GM23338 (cell line): ENCODE results near the gene CPLX1. TPM values are rescaled to one million over a fixed set of nuclear protein-coding genes. Genes with fewer than 3 reads are reported as not detected.

Source experiments
- ATAC-seq: fragments of 200-7000 bp; cut with Tn5 transposase; 3 replicates; pipeline ENCODE4 v1.9.1; 2020
- DNase-seq: peaks from one replicate; pipeline ENCODE4 v3.0.0-alpha.2; 2015; ENCODE audit warnings: low spot score
- H2AFZ ChIP-seq: fragments of 200-600 bp; sonication (generic); 2 replicates; pipeline ENCODE4 v1.8.0; 2016; ENCODE audit warnings: antibody characterized with exemption, mild to moderate bottlenecking, moderate library complexity
- H3F3A ChIP-seq: fragments of 200-600 bp; sonication (generic); replicated peaks from 2 replicates; pipeline ENCODE4 v1.8.0; 2017; ENCODE audit warnings: antibody characterized with exemption, mixed run types, low read depth
- H3K27ac ChIP-seq: fragments of 200-600 bp; sonication (generic); 2 replicates; pipeline ENCODE4 v1.6.1; 2016; ENCODE audit warnings: low read depth
- H3K27me3 ChIP-seq: fragments of 200-600 bp; sonication (generic); 2 replicates; pipeline ENCODE4 v1.8.0; 2016; ENCODE audit warnings: mild to moderate bottlenecking, mixed run types, moderate library complexity; ENCODE audit not compliant: insufficient read depth
- H3K36me3 ChIP-seq: fragments of 200-600 bp; sonication (generic); 2 replicates; pipeline ENCODE4 v1.8.0; 2016; ENCODE audit warnings: mild to moderate bottlenecking; ENCODE audit not compliant: insufficient read depth
- H3K4me1 ChIP-seq: fragments of 200-600 bp; sonication (generic); 2 replicates; pipeline ENCODE4 v1.8.0; 2016; ENCODE audit warnings: mild to moderate bottlenecking, moderate library complexity; ENCODE audit not compliant: insufficient read depth
- H3K4me2 ChIP-seq: fragments of 200-600 bp; sonication (generic); 2 replicates; pipeline ENCODE4 v1.7.1; 2017; ENCODE audit warnings: mixed run types
- H3K4me3 ChIP-seq: fragments of 200-600 bp; sonication (generic); 2 replicates; pipeline ENCODE4 v1.6.1; 2016; ENCODE audit warnings: mixed run types
- H3K79me2 ChIP-seq: fragments of 200-600 bp; sonication (generic); replicated peaks from 2 replicates; pipeline ENCODE4 v1.8.0; 2017; ENCODE audit warnings: mild to moderate bottlenecking; ENCODE audit not compliant: insufficient read depth
- H3K9me2 ChIP-seq: fragments of 200-600 bp; sonication (generic); 2 replicates; pipeline ENCODE4 v1.8.0; 2017; ENCODE audit not compliant: insufficient read depth
- H4K20me1 ChIP-seq: fragments of 200-600 bp; sonication (generic); replicated peaks from 2 replicates; pipeline ENCODE4 v1.8.0; 2017; ENCODE audit warnings: mild to moderate bottlenecking; ENCODE audit not compliant: insufficient read depth
- H3K27ac Mint-ChIP-seq: 2 replicates; pipeline ENCODE4 v1.8.0; 2020; ENCODE audit warnings: inconsistent platforms, mild to moderate bottlenecking, moderate library complexity, mixed read lengths
- H3K27me3 Mint-ChIP-seq: 3 replicates; pipeline ENCODE4 v1.8.0; 2022; ENCODE audit warnings: low read depth, mild to moderate bottlenecking, moderate library complexity, mixed read lengths, inconsistent platforms; ENCODE audit not compliant: insufficient read depth, poor library complexity
- H3K36me3 Mint-ChIP-seq: 3 replicates; pipeline ENCODE4 v1.8.0; 2021; ENCODE audit warnings: low read depth, mild to moderate bottlenecking, inconsistent platforms, moderate library complexity, mixed read lengths
- H3K4me1 Mint-ChIP-seq: 3 replicates; pipeline ENCODE4 v1.8.0; 2020; ENCODE audit warnings: mild to moderate bottlenecking, inconsistent platforms, mixed read lengths
- H3K4me3 Mint-ChIP-seq: 3 replicates; pipeline ENCODE4 v1.8.0; 2021; ENCODE audit warnings: moderate library complexity, mild to moderate bottlenecking, inconsistent platforms, mixed read lengths
- H3K9me3 Mint-ChIP-seq: 3 replicates; pipeline ENCODE4 v1.8.0; 2020; ENCODE audit warnings: moderate library complexity, mild to moderate bottlenecking, inconsistent platforms, mixed read lengths
- CREB1 ChIP-seq: fragments of 250-450 bp; sonication (Bioruptor Pico); IDR thresholded peaks from 2 replicates; pipeline ENCODE4 v1.5.0; 2020; ENCODE audit warnings: low read depth, mild to moderate bottlenecking, moderate library complexity
- EZH2 ChIP-seq: fragments of 200-600 bp; sonication (generic); IDR thresholded peaks from one replicate; pipeline ENCODE4 v1.8.0; 2017; ENCODE audit warnings: antibody characterized with exemption, mild to moderate bottlenecking, low read depth; ENCODE audit not compliant: unreplicated experiment
- NANOG ChIP-seq: IDR thresholded peaks from 2 replicates; pipeline ENCODE4 v1.6.1; 2016; ENCODE audit warnings: antibody characterized with exemption, borderline replicate concordance
- POLR2AphosphoS5 ChIP-seq: IDR thresholded peaks from 2 replicates; pipeline ENCODE4 v1.6.1; 2016; ENCODE audit warnings: antibody characterized with exemption, low read depth
- STAT1 ChIP-seq: IDR thresholded peaks from one replicate; pipeline ENCODE4 v1.6.1; 2016; ENCODE audit warnings: antibody characterized with exemption; ENCODE audit not compliant: unreplicated experiment
- ZNF114 ChIP-seq: fragments of 250-450 bp; sonication (Bioruptor Pico); IDR thresholded peaks from 2 replicates; pipeline ENCODE4 v1.5.0; 2020; ENCODE audit warnings: mild to moderate bottlenecking, moderate library complexity
- ZNF331 ChIP-seq: fragments of 250-450 bp; sonication (Bioruptor Pico); IDR thresholded peaks from 2 replicates; pipeline ENCODE4 v1.5.0; 2020; ENCODE audit warnings: low read depth, mild to moderate bottlenecking, moderate library complexity
- polyA plus RNA-seq: library from polyadenylated mRNA; unstranded; fragments of >200 nt; fragmentation: Nextera tagmentation; extraction: Ambion mirVana; gene quantifications from 2 replicates; pipeline ENCODE4 v1.2.1, GENCODE V29; 2016
- total RNA-seq: library from RNA; depleted of rRNA; stranded (reverse); fragments of >200 nt; shearing (Covaris generic); gene quantifications from 2 replicates; pipeline ENCODE4 v1.2.3, GENCODE V29; 2014
- TF ChIP-seq, protein P1 (sequence below): fragments of 250-450 bp; sonication (Bioruptor Pico); IDR thresholded peaks from 2 replicates; pipeline ENCODE4 v1.5.0; 2020; ENCODE audit warnings: mild to moderate bottlenecking, moderate library complexity
- TF ChIP-seq, protein P2 (sequence below), 2 experiments: fragments of 200-600 bp in 1 of 2; sonication (generic) in 1 of 2; conservative IDR thresholded peaks; 2 replicates each; pipeline versions ENCODE4 v1.5.1 to v1.6.1; 2016 to 2017; ENCODE audit warnings: antibody characterized with exemption in 2 of 2, low read depth in 2 of 2, mild to moderate bottlenecking in 2 of 2, moderate library complexity in 1 of 2

The CPLX1 gene
- total and polyA plus RNA-seq, 2 experiments from 2014 or later = 0.86 to 0.97 TPM

DNA sequence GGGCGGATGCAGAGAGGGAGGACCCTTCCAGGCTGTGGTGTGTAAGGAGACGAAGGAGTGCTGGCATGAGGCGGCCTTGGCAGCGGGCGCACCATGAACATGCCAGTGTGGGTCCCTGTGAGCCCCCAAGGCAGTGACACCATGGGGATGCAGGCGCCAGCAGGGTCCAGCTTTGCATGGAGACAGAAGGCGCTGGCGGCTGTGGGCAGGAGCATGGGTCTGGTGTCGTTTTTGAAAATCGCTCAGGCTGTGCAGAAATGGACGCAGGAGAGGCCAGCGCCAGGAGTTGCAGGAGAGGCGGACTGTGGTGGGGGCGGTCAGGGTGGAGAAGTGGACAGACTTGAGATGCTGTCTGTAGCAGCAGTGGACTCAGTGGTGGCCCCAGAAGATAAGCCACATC, 64.2 kb downstream of the CPLX1 start:
- Histone ChIP-seq H3K4me1 (0 out of 2 replicates have a peak, but pooled peaks cover 3% of the 10 kb centered on the region), H4K20me1 (peaks cover 16% of the 10 kb centered on the region), H3K4me3 (no peak overlapping the region), H3K79me2 (no peaks in the 10 kb centered on the region), H3K9me2 (no peaks in the 10 kb centered on the region), H3K4me2 (no peak overlapping the region), H3K36me3 (peaks cover 6% of the 10 kb centered on the region), H3K27me3 (no peaks in the 10 kb centered on the region), H3K27ac (no peak overlapping the region), H2AFZ (no peak overlapping the region), H3F3A (peaks cover 19% of the 10 kb centered on the region)
- Mint-ChIP-seq H3K9me3 (peaks cover 25% of the 10 kb centered on the region), H3K27ac (no peak overlapping the region), H3K36me3 (peaks cover 88% of the 10 kb centered on the region), H3K27me3 (peaks cover 17% of the 10 kb centered on the region), H3K4me1 (peaks cover 11% of the 10 kb centered on the region), H3K4me3 (no peak overlapping the region)
- TF ChIP-seq POLR2AphosphoS5 = no peak
- no peak for TF ChIP-seq CREB1 (CRISPR knock-in tag)
- TF ChIP-seq STAT1 = no peak
- TF ChIP-seq, protein P1, sequence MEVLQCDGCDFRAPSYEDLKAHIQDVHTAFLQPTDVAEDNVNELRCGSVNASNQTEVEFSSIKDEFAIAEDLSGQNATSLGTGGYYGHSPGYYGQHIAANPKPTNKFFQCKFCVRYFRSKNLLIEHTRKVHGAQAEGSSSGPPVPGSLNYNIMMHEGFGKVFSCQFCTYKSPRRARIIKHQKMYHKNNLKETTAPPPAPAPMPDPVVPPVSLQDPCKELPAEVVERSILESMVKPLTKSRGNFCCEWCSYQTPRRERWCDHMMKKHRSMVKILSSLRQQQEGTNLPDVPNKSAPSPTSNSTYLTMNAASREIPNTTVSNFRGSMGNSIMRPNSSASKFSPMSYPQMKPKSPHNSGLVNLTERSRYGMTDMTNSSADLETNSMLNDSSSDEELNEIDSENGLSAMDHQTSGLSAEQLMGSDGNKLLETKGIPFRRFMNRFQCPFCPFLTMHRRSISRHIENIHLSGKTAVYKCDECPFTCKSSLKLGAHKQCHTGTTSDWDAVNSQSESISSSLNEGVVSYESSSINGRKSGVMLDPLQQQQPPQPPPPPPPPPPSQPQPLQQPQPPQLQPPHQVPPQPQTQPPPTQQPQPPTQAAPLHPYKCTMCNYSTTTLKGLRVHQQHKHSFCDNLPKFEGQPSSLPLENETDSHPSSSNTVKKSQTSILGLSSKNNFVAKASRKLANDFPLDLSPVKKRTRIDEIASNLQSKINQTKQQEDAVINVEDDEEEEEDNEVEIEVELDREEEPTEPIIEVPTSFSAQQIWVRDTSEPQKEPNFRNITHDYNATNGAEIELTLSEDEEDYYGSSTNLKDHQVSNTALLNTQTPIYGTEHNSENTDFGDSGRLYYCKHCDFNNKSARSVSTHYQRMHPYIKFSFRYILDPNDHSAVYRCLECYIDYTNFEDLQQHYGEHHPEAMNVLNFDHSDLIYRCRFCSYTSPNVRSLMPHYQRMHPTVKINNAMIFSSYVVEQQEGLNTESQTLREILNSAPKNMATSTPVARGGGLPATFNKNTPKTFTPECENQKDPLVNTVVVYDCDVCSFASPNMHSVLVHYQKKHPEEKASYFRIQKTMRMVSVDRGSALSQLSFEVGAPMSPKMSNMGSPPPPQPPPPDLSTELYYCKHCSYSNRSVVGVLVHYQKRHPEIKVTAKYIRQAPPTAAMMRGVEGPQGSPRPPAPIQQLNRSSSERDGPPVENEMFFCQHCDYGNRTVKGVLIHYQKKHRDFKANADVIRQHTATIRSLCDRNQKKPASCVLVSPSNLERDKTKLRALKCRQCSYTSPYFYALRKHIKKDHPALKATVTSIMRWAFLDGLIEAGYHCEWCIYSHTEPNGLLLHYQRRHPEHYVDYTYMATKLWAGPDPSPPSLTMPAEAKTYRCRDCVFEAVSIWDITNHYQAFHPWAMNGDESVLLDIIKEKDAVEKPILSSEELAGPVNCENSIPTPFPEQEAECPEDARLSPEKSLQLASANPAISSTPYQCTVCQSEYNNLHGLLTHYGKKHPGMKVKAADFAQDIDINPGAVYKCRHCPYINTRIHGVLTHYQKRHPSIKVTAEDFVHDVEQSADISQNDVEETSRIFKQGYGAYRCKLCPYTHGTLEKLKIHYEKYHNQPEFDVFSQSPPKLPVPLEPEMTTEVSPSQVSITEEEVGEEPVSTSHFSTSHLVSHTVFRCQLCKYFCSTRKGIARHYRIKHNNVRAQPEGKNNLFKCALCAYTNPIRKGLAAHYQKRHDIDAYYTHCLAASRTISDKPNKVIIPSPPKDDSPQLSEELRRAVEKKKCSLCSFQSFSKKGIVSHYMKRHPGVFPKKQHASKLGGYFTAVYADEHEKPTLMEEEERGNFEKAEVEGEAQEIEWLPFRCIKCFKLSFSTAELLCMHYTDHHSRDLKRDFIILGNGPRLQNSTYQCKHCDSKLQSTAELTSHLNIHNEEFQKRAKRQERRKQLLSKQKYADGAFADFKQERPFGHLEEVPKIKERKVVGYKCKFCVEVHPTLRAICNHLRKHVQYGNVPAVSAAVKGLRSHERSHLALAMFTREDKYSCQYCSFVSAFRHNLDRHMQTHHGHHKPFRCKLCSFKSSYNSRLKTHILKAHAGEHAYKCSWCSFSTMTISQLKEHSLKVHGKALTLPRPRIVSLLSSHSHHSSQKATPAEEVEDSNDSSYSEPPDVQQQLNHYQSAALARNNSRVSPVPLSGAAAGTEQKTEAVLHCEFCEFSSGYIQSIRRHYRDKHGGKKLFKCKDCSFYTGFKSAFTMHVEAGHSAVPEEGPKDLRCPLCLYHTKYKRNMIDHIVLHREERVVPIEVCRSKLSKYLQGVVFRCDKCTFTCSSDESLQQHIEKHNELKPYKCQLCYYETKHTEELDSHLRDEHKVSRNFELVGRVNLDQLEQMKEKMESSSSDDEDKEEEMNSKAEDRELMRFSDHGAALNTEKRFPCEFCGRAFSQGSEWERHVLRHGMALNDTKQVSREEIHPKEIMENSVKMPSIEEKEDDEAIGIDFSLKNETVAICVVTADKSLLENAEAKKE (CRISPR knock-in tag) = no peak
- no peak for TF ChIP-seq EZH2
- TF ChIP-seq, protein P2, sequence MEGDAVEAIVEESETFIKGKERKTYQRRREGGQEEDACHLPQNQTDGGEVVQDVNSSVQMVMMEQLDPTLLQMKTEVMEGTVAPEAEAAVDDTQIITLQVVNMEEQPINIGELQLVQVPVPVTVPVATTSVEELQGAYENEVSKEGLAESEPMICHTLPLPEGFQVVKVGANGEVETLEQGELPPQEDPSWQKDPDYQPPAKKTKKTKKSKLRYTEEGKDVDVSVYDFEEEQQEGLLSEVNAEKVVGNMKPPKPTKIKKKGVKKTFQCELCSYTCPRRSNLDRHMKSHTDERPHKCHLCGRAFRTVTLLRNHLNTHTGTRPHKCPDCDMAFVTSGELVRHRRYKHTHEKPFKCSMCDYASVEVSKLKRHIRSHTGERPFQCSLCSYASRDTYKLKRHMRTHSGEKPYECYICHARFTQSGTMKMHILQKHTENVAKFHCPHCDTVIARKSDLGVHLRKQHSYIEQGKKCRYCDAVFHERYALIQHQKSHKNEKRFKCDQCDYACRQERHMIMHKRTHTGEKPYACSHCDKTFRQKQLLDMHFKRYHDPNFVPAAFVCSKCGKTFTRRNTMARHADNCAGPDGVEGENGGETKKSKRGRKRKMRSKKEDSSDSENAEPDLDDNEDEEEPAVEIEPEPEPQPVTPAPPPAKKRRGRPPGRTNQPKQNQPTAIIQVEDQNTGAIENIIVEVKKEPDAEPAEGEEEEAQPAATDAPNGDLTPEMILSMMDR (conservative IDR thresholded peaks at IDR 0.05; ENCODE audit: low read depth in 2 of 2) = no peak
- TF ChIP-seq ZNF114 (CRISPR knock-in tag) = no peak
- no peak for TF ChIP-seq NANOG
- no peak for TF ChIP-seq ZNF331 (CRISPR knock-in tag)
- DNase-seq (no peak), ATAC-seq (no peak)
